ENCODE measurements around the gene PAH.

PAH gene

GRCh38 chr12:102950950-102951619 is 34.0 kb upstream of the PAH start:
- no peak for TF ChIP-seq CTCF (IDR thresholded peaks at IDR 0.05; ENCODE audit: control insufficient read depth, extremely low read depth, insufficient read depth)
- no peak for DNase-seq (ENCODE audit: low read depth)

GRCh38 chr12:102950107-102950949 is 33.3 kb upstream of the PAH start:
- no peak overlapping the region for H3K4me3 ChIP-seq (ENCODE audit: low read depth, low read length)
- no peak for DNase-seq (ENCODE audit: low read depth)

More at GRCh38 chr12:102950950-102951619, 34.0 kb upstream of the PAH start:
- H3K4me3 ChIP-seq (ENCODE audit: low read depth, low read length): no peak overlapping the region

GRCh38 chr12:102948941-102949352 is 31.9 kb upstream of the PAH start:
- no peak for DNase-seq (ENCODE audit: low read depth)
- no peak overlapping the region for H3K4me3 ChIP-seq (ENCODE audit: low read depth, low read length)
- TF ChIP-seq CTCF (IDR thresholded peaks at IDR 0.05; ENCODE audit: control insufficient read depth, extremely low read depth, insufficient read depth): peak; percentile 93

More at GRCh38 chr12:102950107-102950949, 33.3 kb upstream of the PAH start:
- TF ChIP-seq CTCF (IDR thresholded peaks at IDR 0.05; ENCODE audit: control insufficient read depth, extremely low read depth, insufficient read depth): peak; percentile 60

- H3K4me3 ChIP-seq (ENCODE audit: low read depth, low read length): no peak overlapping the region
- no peak for DNase-seq (ENCODE audit: low read depth)
- no peak for TF ChIP-seq CTCF (IDR thresholded peaks at IDR 0.05; ENCODE audit: control insufficient read depth, extremely low read depth, insufficient read depth)
Observed at GRCh38 chr12:102946042-102946441, 29.0 kb upstream of the PAH start.

- H3K4me3 ChIP-seq (ENCODE audit: low read depth, low read length): no peak overlapping the region
- TF ChIP-seq CTCF (IDR thresholded peaks at IDR 0.05; ENCODE audit: control insufficient read depth, extremely low read depth, insufficient read depth): peak; percentile 53
- no peak for DNase-seq (ENCODE audit: low read depth)
Observed at GRCh38 chr12:102939670-102940222, 22.7 kb upstream of the PAH start.

- no peak for TF ChIP-seq CTCF (IDR thresholded peaks at IDR 0.05; ENCODE audit: control insufficient read depth, extremely low read depth, insufficient read depth)
- DNase-seq (ENCODE audit: low read depth): no peak
- no peak overlapping the region for H3K4me3 ChIP-seq (ENCODE audit: low read depth, low read length)
Observed at GRCh38 chr12:102939059-102939458, 22.0 kb upstream of the PAH start.

Data from LNCaP clone FGC (cell line).